Loucy (cell line): Measurements from ENCODE around the gene NPTXR.

Source experiments
- H2AFZ ChIP-seq: fragments of 200-600 bp; sonication (generic); 2 replicates; pipeline ENCODE4 v1.6.0; 2016; ENCODE audit warnings: antibody characterized with exemption, mild to moderate bottlenecking, low read length, moderate library complexity
- H3F3A ChIP-seq: fragments of 200-600 bp; 2 replicates; pipeline ENCODE4 v1.6.0; 2016; ENCODE audit warnings: antibody characterized with exemption, low read depth, mild to moderate bottlenecking
- H3K27me3 ChIP-seq: fragments of 200-600 bp; sonication (generic); 2 replicates; pipeline ENCODE4 v1.6.1; 2014; ENCODE audit warnings: low read length, mild to moderate bottlenecking; ENCODE audit not compliant: insufficient read depth, poor library complexity, severe bottlenecking
- H3K36me3 ChIP-seq: fragments of 200-600 bp; sonication (generic); 2 replicates; pipeline ENCODE4 v1.6.1; 2016; ENCODE audit warnings: low read length; ENCODE audit not compliant: insufficient read depth
- H3K4me1 ChIP-seq: fragments of 200-600 bp; sonication (generic); 2 replicates; pipeline ENCODE4 v1.5.1; 2014; ENCODE audit warnings: low read length, mild to moderate bottlenecking; ENCODE audit not compliant: insufficient read depth, poor library complexity, severe bottlenecking
- H3K4me2 ChIP-seq: fragments of 200-600 bp; sonication (generic); 2 replicates; pipeline ENCODE4 v1.6.0; 2014; ENCODE audit warnings: antibody characterized with exemption, low read length, low read depth, mild to moderate bottlenecking; ENCODE audit not compliant: poor library complexity, severe bottlenecking
- H3K4me3 ChIP-seq: fragments of 200-600 bp; sonication (generic); 2 replicates; pipeline ENCODE4 v1.5.1; 2014; ENCODE audit warnings: low read length, mild to moderate bottlenecking, mixed read lengths; ENCODE audit not compliant: poor library complexity, severe bottlenecking
- H3K79me2 ChIP-seq: fragments of 200-600 bp; sonication (generic); 2 replicates; pipeline ENCODE4 v1.6.1; 2014; ENCODE audit warnings: low read length; ENCODE audit not compliant: insufficient read depth
- H3K9ac ChIP-seq: fragments of 200-600 bp; sonication (generic); 2 replicates; pipeline ENCODE4 v1.6.0; 2014; ENCODE audit warnings: mild to moderate bottlenecking, low read depth, low read length, moderate library complexity; ENCODE audit not compliant: poor library complexity, severe bottlenecking
- H3K9me2 ChIP-seq: fragments of 200-600 bp; sonication (generic); replicated peaks from 2 replicates; pipeline ENCODE4 v1.6.1; 2016; ENCODE audit warnings: low read depth, low read length, mixed read lengths
- H3K9me3 ChIP-seq: fragments of 200-600 bp; sonication (generic); 2 replicates; pipeline ENCODE4 v1.6.1; 2014; ENCODE audit warnings: mild to moderate bottlenecking, antibody characterized with exemption, low read length, low read depth; ENCODE audit not compliant: insufficient read depth
- H4K20me1 ChIP-seq: fragments of 200-600 bp; sonication (generic); 2 replicates; pipeline ENCODE4 v1.6.0; 2014; ENCODE audit warnings: antibody characterized with exemption, low read length, mild to moderate bottlenecking; ENCODE audit not compliant: insufficient read depth, poor library complexity, severe bottlenecking
- CTCF ChIP-seq: fragments of 200-600 bp; sonication (generic); conservative IDR thresholded peaks from 2 replicates; pipeline ENCODE4 v1.5.1; 2014; ENCODE audit warnings: mild to moderate bottlenecking, antibody characterized with exemption, low read length
- EZH2phosphoT487 ChIP-seq: fragments of 200-600 bp; IDR thresholded peaks from 2 replicates; pipeline ENCODE4 v1.6.1; 2018; ENCODE audit warnings: antibody characterized with exemption, mild to moderate bottlenecking, moderate library complexity, borderline replicate concordance

Gene NPTXR

DNA sequence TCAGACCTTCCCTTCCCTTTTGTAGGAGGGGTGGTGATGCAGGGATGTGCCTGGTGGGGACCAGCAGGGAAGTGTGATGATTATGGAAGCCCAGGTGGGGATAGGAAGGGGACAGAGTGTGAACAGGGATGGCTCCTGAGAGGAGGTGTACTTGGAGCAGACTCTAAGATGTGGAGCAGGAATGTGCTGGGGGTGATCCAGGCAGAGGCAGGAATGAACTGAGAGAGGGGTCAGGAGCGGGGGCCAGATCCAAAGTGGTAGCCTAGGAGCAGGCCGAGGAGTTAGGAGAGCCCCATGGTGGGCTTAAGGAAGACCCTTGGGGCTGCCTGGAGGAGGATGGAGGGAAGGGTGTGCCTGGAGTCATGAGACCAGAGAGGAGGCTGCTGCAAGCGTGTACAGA lies 3.7 kb downstream of the NPTXR start:
- TF ChIP-seq CTCF (no peak), EZH2phosphoT487 (no peak)
- no peaks in the 10 kb centered on the region for H3K9me2 ChIP-seq
- 0 out of 2 replicates have a peak, but pooled peaks cover 6% of the 10 kb centered on the region for H3K79me2 ChIP-seq
- no peaks in the 10 kb centered on the region for H3F3A ChIP-seq
- peaks cover 11% of the 10 kb centered on the region for H3K4me1 ChIP-seq
- no peaks in the 10 kb centered on the region for H3K36me3 ChIP-seq
- no peak overlapping the region for H3K9ac ChIP-seq
- H3K4me2 ChIP-seq = no peak overlapping the region
- no peaks in the 10 kb centered on the region for H4K20me1 ChIP-seq
- no peak overlapping the region for H3K4me3 ChIP-seq
- H3K9me3 ChIP-seq = no peaks in the 10 kb centered on the region
- H2AFZ ChIP-seq = no peak overlapping the region
- H3K27me3 ChIP-seq = peaks cover 6% of the 10 kb centered on the region

- H3F3A ChIP-seq = no peaks in the 10 kb centered on the region
- H3K9me3 ChIP-seq = no peaks in the 10 kb centered on the region
- no peak overlapping the region for H3K4me2 ChIP-seq
- H3K27me3 ChIP-seq = peaks cover 6% of the 10 kb centered on the region
- H3K79me2 ChIP-seq = 0 out of 2 replicates have a peak, but pooled peaks cover 6% of the 10 kb centered on the region
- H3K4me1 ChIP-seq = peaks cover 11% of the 10 kb centered on the region
- H4K20me1 ChIP-seq = no peaks in the 10 kb centered on the region
- H3K9ac ChIP-seq = no peak overlapping the region
- H3K9me2 ChIP-seq = no peaks in the 10 kb centered on the region
- H3K36me3 ChIP-seq = no peaks in the 10 kb centered on the region
- H3K4me3 ChIP-seq = no peak overlapping the region
- TF ChIP-seq CTCF (no peak), EZH2phosphoT487 (no peak)
- no peak overlapping the region for H2AFZ ChIP-seq
These were observed 4.1 kb downstream of the NPTXR start for GRCh38 chr22:38839686-38840085.

- no peak for TF ChIP-seq CTCF
- TF ChIP-seq EZH2phosphoT487 = no peak
- H3K9ac ChIP-seq = no peak overlapping the region
These were observed 6.4 kb downstream of the NPTXR start for GRCh38 chr22:38837414-38837928.

More at GRCh38 chr22:38837414-38837928, 6.4 kb downstream of the NPTXR start:
- H3K4me1 ChIP-seq = peaks cover 8% of the 10 kb centered on the region
- no peak overlapping the region for H3K4me3 ChIP-seq
- H3K36me3 ChIP-seq = no peaks in the 10 kb centered on the region
- no peak overlapping the region for H2AFZ ChIP-seq
- no peaks in the 10 kb centered on the region for H4K20me1 ChIP-seq
- no peak overlapping the region for H3K4me2 ChIP-seq
- H3F3A ChIP-seq = no peaks in the 10 kb centered on the region
- no peaks in the 10 kb centered on the region for H3K79me2 ChIP-seq
- H3K27me3 ChIP-seq = no peaks in the 10 kb centered on the region
- H3K9me3 ChIP-seq = no peaks in the 10 kb centered on the region
- H3K9me2 ChIP-seq = no peaks in the 10 kb centered on the region
